PC-3 (cell line): ENCODE results near the gene SERPINA5.

Experiments
- CTCF ChIP-seq: fragments of 300-600 bp; sonication (generic); conservative IDR thresholded peaks from 2 replicates; pipeline ENCODE4 v1.5.1; 2017; ENCODE audit warnings: antibody characterized with exemption, low read depth, mild to moderate bottlenecking, low read length
- EZH2 ChIP-seq: fragments of 300-600 bp; sonication (generic); IDR thresholded peaks from one replicate; pipeline ENCODE4 v1.6.1; 2017; ENCODE audit warnings: antibody characterized with exemption, mild to moderate bottlenecking, low read length; ENCODE audit not compliant: unreplicated experiment
- EZH2phosphoT487 ChIP-seq: fragments of 300-600 bp; sonication (generic); IDR thresholded peaks from 2 replicates; pipeline ENCODE4 v1.6.1; 2018; ENCODE audit warnings: mild to moderate bottlenecking, antibody characterized with exemption, low read length, borderline replicate concordance

- TF ChIP-seq CTCF (no peak), EZH2 (no peak), EZH2phosphoT487 (no peak)
Observed at GRCh38 chr14:94541234-94541975, 39.8 kb upstream of the SERPINA5 start.
